Body of pancreas (tissue), 4 donors: Measurements from ENCODE around the gene E2F3. TPM values are rescaled to one million over a fixed set of nuclear protein-coding genes. Genes with fewer than 3 reads are reported as not detected.

ENCODE experiments used
- ATAC-seq: fragments of 150-250 bp; one replicate; pipeline ENCODE4 v1.9.1; 2016
- DNase-seq, 4 donors: peaks; one replicate each; pipeline ENCODE4 v3.0.0-alpha.2; 2019
- H3K27ac ChIP-seq, 4 donors: fragments of 200-600 bp; sonication (generic); 1 replicate in 3 of 4; 2 replicates in 1 of 4; pipeline versions ENCODE4 v1.5.1 to v1.6.1; 2016 to 2019; ENCODE audit warnings: mild to moderate bottlenecking in 1 of 4, mixed read lengths in 1 of 4, moderate library complexity in 1 of 4
- H3K27me3 ChIP-seq, 2 donors: fragments of 200-600 bp; sonication (generic); one replicate each; pipeline ENCODE4 v1.6.0; 2016; ENCODE audit warnings: mild to moderate bottlenecking in 1 of 2
- H3K36me3 ChIP-seq, 2 donors: fragments of 200-600 bp; sonication (generic); replicated peaks in 1 of 2; 2 replicates each; pipeline ENCODE4 v1.5.1; 2016; ENCODE audit warnings: low read depth in 2 of 2; ENCODE audit not compliant: insufficient read depth in 1 of 2
- H3K4me1 ChIP-seq: fragments of 200-600 bp; sonication (generic); one replicate; pipeline ENCODE4 v1.6.0; 2016
- H3K4me3 ChIP-seq, 2 donors: fragments of 200-600 bp; sonication (generic); 1 replicate in 1 of 2; 2 replicates in 1 of 2; pipeline ENCODE4 v1.5.1; 2016 to 2019
- H3K9me3 ChIP-seq, 3 donors: fragments of 200-600 bp; sonication (generic); 1 replicate in 2 of 3; 2 replicates in 1 of 3; pipeline ENCODE4 v1.5.1; 2016
- CTCF ChIP-seq, 7 experiments: fragments of 450-650 bp in 4 of 7; fragments of 200-600 bp in 3 of 7; sonication (generic) in 3 of 7; IDR thresholded peaks; one replicate each; pipeline ENCODE4 v1.5.1; 2016 to 2019; ENCODE audit warnings: antibody characterized with exemption in 7 of 7
- POLR2A ChIP-seq, 3 donors: fragments of 450-650 bp; IDR thresholded peaks; one replicate each; pipeline ENCODE4 v1.6.1; 2016; ENCODE audit warnings: antibody characterized with exemption in 3 of 3, mild to moderate bottlenecking in 2 of 3
- WGBS, 2 donors: methylation state at CpG; one replicate each; pipeline ENCODE4 v1.1.5; 2017; 5-methylcytosine and 5-hydroxymethylcytosine counted together
- intact Hi-C: fragments of 100-400 bp; cut with DNase I; formaldehyde crosslinking; loops from one replicate; pipeline ENCODE4 v1.15.1; 2023
- total RNA-seq, 2 donors: library from RNA; depleted of rRNA; stranded (reverse); fragments of >200 nt; gene quantifications; one replicate each; pipeline ENCODE4 v1.1.0, GENCODE V29; 2016

Gene E2F3
- total RNA-seq, 2 donors from 2014 or later: 2.0 to 2.3 TPM

- H3K4me3 ChIP-seq: peak overlapping the region; percentile 65 to 84
- DNase-seq (peak; percentile 16 to 41 (median 30)), ATAC-seq (no peak)
- H3K36me3 ChIP-seq: no peaks in the 10 kb centered on the region
- WGBS, 2 donors: 1% methylated on average over 33 to 65 of the region's 73 CpGs
- peak overlapping the region; percentile 50 to 89 (median 82) for H3K27ac ChIP-seq
- peaks cover 15% of the 10 kb centered on the region for H3K4me1 ChIP-seq
- no peaks in the 10 kb centered on the region for H3K9me3 ChIP-seq
- no peaks in the 10 kb centered on the region for H3K27me3 ChIP-seq
- intact Hi-C loops: no loop called here
- TF ChIP-seq CTCF (IDR thresholded peaks at IDR 0.05): no peak
- TF ChIP-seq POLR2A (IDR thresholded peaks at IDR 0.05): no peak
These were observed 827 bp downstream of the E2F3 start for GRCh38 chr6:20402342-20403069.

- DNase-seq: peak; percentile 70 to 86 (median 76)
- peaks cover 15% of the 10 kb centered on the region for H3K4me1 ChIP-seq
- intact Hi-C loops: no loop called here
- TF ChIP-seq CTCF (IDR thresholded peaks at IDR 0.05) (no peak), POLR2A (IDR thresholded peaks at IDR 0.05) (peak in 1 of 3 donors; percentile 47)
- no peaks in the 10 kb centered on the region for H3K27me3 ChIP-seq
- H3K36me3 ChIP-seq: no peaks in the 10 kb centered on the region
- peak overlapping the region; percentile 65 to 84 for H3K4me3 ChIP-seq
- no peaks in the 10 kb centered on the region for H3K9me3 ChIP-seq
- H3K27ac ChIP-seq: peak overlapping the region; percentile 50 to 89 (median 82)
- peak; percentile 8 for ATAC-seq
- WGBS, 2 donors: 1% methylated on average over 14 to 50 of the region's 72 CpGs
These were observed 1.5 kb downstream of the E2F3 start for GRCh38 chr6:20403070-20403765.

- Histone ChIP-seq H3K4me1 (peaks cover 15% of the 10 kb centered on the region), H3K4me3 (peak overlapping the region; percentile 65 to 84), H3K9me3 (no peaks in the 10 kb centered on the region), H3K27me3 (no peaks in the 10 kb centered on the region), H3K36me3 (no peaks in the 10 kb centered on the region), H3K27ac (peak overlapping the region in 3 of 4 donors; percentile 51 to 89 (median 88))
- TF ChIP-seq CTCF (IDR thresholded peaks at IDR 0.05) (no peak), POLR2A (IDR thresholded peaks at IDR 0.05) (no peak)
- WGBS, 2 donors: 1 to 4% methylated on average over 26 to 36 of the region's 38 CpGs
- DNase-seq (peak in 2 of 4 donors; percentile 23 to 35), ATAC-seq (no peak)
- intact Hi-C loops: no loop called here
These were observed 2.3 kb downstream of the E2F3 start for GRCh38 chr6:20403766-20404640.

GRCh38 chr6:20404641-20405032 lies 3.0 kb downstream of the E2F3 start:
- intact Hi-C loops: no loop called here
- H3K36me3 ChIP-seq: no peaks in the 10 kb centered on the region
- H3K4me1 ChIP-seq: peaks cover 15% of the 10 kb centered on the region
- WGBS, 2 donors: 1 to 3% methylated on average over 6 of the region's 6 CpGs
- peak overlapping the region in 1 of 2 donors; percentile 84 for H3K4me3 ChIP-seq
- DNase-seq (peak; percentile 19 to 49 (median 32)), ATAC-seq (no peak)
- no peaks in the 10 kb centered on the region for H3K27me3 ChIP-seq
- H3K27ac ChIP-seq: peak overlapping the region in 2 of 4 donors; percentile 9 to 88
- H3K9me3 ChIP-seq: no peaks in the 10 kb centered on the region
- peak in 3 of 7 experiments; percentile 23 to 32 (median 31) for TF ChIP-seq CTCF (IDR thresholded peaks at IDR 0.05)
- no peak for TF ChIP-seq POLR2A (IDR thresholded peaks at IDR 0.05)
